ENCODE data around the gene OR2T33. TPM values are rescaled to one million over a fixed set of nuclear protein-coding genes. Genes with fewer than 3 reads are reported as not detected.
"Not testable (repeated sequence)": the region's sequence is repeated elsewhere in the genome, so short reads cannot be mapped to it uniquely, and the experiment has no call there.

The OR2T33 gene, protein sequence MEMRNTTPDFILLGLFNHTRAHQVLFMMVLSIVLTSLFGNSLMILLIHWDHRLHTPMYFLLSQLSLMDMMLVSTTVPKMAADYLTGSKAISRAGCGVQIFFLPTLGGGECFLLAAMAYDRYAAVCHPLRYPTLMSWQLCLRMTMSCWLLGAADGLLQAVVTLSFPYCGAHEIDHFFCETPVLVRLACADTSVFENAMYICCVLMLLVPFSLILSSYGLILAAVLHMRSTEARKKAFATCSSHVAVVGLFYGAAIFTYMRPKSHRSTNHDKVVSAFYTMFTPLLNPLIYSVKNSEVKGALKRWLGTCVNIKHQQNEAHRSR
- not detected for total RNA-seq

DNA sequence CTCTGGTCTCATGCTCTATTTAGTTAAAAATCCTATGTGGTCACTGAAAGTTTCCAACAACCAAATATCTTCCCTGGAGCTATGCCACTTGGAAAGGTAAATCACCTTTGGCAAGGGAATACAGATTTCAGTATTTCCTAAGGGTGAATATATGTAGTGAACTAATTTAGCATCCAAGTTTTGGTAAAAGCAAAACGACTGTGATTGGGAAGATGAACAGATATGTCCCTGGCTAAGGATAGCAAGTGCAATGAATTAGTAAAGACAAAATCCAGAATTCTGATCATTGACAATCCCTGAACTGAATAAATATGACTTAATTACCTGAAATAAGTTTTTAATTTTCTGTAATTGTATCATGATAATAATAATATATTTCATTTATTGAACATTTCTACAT lies at the start of gene OR2T33:
Gene OR2T33, minus strand, starts transcription at position 101 of the 400 bp plus-strand sequence. CDS start 4,162 bp downstream, outside the sequence.
- H3K27me3 ChIP-seq (ENCODE audit: insufficient read depth, low read length) = no peaks in the 10 kb centered on the region
- H3K4me3 ChIP-seq (ENCODE audit: low read length) = no peak within 1 kb of the TSS
- no peaks in the 10 kb centered on the region for H3K9me3 ChIP-seq (ENCODE audit: low read depth, low read length)
- no peaks in the 10 kb centered on the region for H3K4me1 ChIP-seq (ENCODE audit: insufficient read depth, low read length)

DNA sequence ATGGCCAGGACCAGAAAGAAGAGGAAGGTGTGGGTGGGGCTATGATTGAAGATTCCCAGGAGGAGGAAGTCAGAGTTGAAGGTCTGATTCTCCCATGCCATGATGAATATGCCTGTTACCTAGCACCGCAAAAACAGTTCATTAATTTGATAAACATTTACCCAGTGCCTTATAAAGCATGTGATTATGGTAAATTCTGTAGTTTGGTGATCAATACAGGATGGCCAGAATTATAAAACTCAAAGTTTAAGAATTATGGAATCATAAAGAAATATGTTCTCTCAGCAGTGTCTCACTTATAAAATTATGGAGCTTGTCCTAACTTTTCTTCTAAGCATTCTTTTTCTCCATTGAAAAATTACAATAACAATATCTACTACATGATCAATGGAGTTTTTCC lies 46.7 kb upstream of the OR2T33 start, which contains the start of gene OR2M7:
Gene OR2M7, minus strand, starts transcription at position 101 of the 400 bp plus-strand sequence. Its CDS starts 0 bp downstream, at position 101.
- no peak within 1 kb of the TSS for H3K4me3 ChIP-seq (ENCODE audit: low read length)

DNA sequence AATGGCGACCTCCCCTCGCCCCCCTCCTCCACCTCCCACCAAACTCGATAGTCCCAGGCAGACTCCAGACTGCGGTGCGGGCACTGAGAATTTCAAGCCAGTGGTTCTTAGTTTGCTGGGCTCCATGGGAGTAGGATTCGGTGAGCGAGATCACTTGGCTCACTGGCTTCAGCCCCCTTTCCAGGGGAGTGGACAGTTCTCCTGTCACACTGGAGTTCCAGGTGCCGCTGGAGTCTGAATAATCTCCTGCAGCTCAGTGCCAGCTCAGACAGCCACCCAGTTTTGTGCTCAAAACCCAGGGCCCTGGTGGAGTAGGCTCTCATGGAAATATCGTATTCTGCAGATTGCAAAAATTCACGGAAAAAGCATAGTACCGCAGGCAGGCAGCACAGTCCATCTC lies 39.0 kb upstream of the OR2T33 start:
- Histone ChIP-seq H3K9me3 (ENCODE audit: low read depth, low read length) (no peaks in the 10 kb centered on the region), H3K4me1 (ENCODE audit: insufficient read depth, low read length) (no peaks in the 10 kb centered on the region), H3K27me3 (ENCODE audit: insufficient read depth, low read length) (no peaks in the 10 kb centered on the region), H3K4me3 (ENCODE audit: low read length) (no peak overlapping the region)

More for the DNA sequence above, 46.7 kb upstream of the OR2T33 start, which contains the start of gene OR2M7:
- H3K27me3 ChIP-seq (ENCODE audit: insufficient read depth, low read length) = no peaks in the 10 kb centered on the region
- H3K4me1 ChIP-seq (ENCODE audit: insufficient read depth, low read length) = no peaks in the 10 kb centered on the region
- no peaks in the 10 kb centered on the region for H3K9me3 ChIP-seq (ENCODE audit: low read depth, low read length)

DNA sequence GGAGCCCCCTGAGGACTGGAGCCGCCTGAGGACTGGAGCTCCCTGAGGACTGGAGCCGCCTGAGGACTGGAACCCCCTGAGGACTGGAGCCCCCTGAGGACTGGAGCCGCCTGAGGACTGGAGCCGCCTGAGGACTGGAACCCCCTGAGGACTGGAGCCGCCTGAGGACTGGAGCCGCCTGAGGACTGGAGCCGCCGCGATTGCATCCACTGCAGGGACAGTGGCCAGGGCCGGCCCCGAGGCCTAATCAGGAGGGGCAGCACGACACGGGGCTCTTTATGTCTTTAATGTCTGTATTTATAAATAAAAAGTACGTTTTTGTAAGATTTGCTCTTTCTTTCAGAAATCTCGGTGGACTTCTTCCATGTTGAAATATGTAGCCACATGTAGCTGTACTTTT lies 29.0 kb upstream of the OR2T33 start:
- H3K27me3 ChIP-seq (ENCODE audit: insufficient read depth, low read length); H3K9me3 ChIP-seq (ENCODE audit: low read depth, low read length); H3K4me1 ChIP-seq (ENCODE audit: insufficient read depth, low read length); H3K4me3 ChIP-seq (ENCODE audit: low read length): not testable (repeated sequence)

DNA sequence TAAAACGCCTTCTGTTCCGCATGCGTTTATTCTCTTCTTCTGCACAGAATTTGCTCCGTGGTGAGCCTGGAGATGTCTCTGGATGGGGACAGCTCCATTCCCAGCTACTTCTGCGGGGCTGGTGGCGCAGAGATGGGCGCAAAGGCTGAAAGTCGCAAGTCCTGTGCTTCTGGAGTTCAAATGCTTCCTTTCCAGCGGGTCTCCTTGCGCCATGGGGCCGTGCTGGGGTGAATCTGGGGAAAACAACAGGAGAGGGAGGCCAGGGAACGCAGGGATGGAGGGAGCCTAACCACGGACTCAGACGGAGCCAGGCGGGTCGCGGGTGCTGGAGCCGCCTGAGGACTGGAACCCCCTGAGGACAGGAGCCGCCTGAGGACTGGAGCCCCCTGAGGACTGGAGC lies 28.3 kb upstream of the OR2T33 start:
- Histone ChIP-seq H3K27me3 (ENCODE audit: insufficient read depth, low read length) (no peaks in the 10 kb centered on the region), H3K9me3 (ENCODE audit: low read depth, low read length) (no peaks in the 10 kb centered on the region), H3K4me3 (ENCODE audit: low read length) (no peak overlapping the region), H3K4me1 (ENCODE audit: insufficient read depth, low read length) (no peaks in the 10 kb centered on the region)

DNA sequence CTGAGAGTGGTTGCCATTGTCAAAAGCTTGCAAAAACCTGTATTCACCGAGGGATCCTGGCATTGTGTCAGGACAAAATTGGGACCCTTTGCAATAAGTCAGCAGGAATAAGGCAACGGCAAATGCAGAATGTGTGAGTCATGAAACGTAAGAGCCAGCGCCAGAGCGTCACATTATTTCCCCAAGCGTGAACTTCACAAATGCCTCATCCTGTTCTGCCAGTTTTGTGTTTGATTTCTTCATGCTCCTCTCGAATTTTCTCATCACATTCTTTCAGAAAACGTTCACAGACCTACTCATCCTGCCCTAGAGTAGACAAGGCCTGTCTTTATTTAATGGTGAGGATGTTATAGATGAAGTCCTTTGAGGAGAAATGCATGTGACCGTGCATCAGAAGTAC lies 27.9 kb upstream of the OR2T33 start:
- not testable (repeated sequence) for H3K27me3 ChIP-seq (ENCODE audit: insufficient read depth, low read length); H3K4me3 ChIP-seq (ENCODE audit: low read length); H3K9me3 ChIP-seq (ENCODE audit: low read depth, low read length); H3K4me1 ChIP-seq (ENCODE audit: insufficient read depth, low read length)

DNA sequence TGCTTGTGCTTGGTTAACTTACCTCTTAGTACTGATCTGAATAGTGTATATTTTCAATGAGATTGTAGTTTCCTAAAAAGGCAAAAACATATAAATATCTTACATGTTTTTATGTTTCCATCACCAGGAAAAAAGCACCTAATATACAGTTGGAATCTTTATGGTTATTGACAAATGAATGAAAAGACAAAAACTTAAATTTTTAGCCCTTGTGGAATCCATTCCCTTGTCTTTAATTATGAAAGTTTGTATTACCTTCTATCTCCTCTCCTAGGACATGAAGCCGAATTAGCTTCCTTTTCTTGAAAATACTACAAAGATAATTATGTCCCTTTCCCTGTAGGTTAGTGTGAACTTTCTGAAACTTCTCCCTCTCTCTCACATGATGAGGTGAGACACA lies 25.5 kb upstream of the OR2T33 start, which contains the start of gene OR2T12:
Gene OR2T12, minus strand, starts transcription at position 101 of the 400 bp plus-strand sequence. CDS start 7,846 bp downstream, outside the sequence.
- no peaks in the 10 kb centered on the region for H3K4me1 ChIP-seq (ENCODE audit: insufficient read depth, low read length)
- H3K4me3 ChIP-seq (ENCODE audit: low read length) = no peak within 1 kb of the TSS
- no peaks in the 10 kb centered on the region for H3K9me3 ChIP-seq (ENCODE audit: low read depth, low read length)
- no peaks in the 10 kb centered on the region for H3K27me3 ChIP-seq (ENCODE audit: insufficient read depth, low read length)

DNA sequence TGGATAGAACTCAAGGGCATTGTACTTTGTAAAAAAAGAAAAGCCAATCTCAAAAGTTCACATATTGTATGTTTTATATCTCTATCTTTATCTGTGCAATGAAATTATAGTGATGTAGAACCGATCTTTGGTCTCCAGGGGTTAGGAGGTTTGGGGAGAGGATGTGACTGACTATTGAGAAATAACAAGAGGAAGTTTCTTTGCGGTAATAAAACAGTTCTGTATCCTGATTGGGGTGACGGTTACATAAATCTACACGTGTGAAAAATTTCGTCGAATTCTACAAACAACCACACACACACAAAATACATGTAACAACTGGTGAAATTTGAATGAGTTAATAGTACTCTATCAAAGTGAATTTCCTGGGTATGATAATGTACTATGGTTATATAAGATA lies 10.6 kb upstream of the OR2T33 start:
- H3K4me1 ChIP-seq (ENCODE audit: insufficient read depth, low read length) = no peaks in the 10 kb centered on the region
- H3K27me3 ChIP-seq (ENCODE audit: insufficient read depth, low read length) = no peaks in the 10 kb centered on the region
- no peak overlapping the region for H3K4me3 ChIP-seq (ENCODE audit: low read length)
- H3K9me3 ChIP-seq (ENCODE audit: low read depth, low read length) = no peaks in the 10 kb centered on the region

DNA sequence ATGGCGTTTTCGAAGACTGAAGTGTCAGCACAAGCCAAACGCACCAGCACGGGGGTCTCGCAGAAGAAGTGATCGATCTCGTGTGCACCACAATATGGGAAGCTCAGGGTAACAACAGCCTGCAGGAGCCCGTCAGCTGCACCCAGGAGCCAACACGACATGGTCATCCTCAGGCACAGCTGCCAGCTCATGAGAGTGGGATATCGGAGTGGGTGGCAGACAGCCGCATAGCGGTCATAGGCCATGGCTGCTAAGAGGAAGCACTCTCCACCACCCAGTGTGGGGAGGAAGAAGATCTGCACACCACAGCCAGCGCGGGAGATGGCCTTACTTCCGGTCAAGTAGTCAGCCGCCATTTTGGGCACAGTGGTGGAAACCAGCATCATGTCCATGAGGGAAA lies 4.6 kb downstream of the OR2T33 start:
- not testable (repeated sequence) for H3K4me1 ChIP-seq (ENCODE audit: insufficient read depth, low read length); H3K27me3 ChIP-seq (ENCODE audit: insufficient read depth, low read length); H3K9me3 ChIP-seq (ENCODE audit: low read depth, low read length); H3K4me3 ChIP-seq (ENCODE audit: low read length)

DNA sequence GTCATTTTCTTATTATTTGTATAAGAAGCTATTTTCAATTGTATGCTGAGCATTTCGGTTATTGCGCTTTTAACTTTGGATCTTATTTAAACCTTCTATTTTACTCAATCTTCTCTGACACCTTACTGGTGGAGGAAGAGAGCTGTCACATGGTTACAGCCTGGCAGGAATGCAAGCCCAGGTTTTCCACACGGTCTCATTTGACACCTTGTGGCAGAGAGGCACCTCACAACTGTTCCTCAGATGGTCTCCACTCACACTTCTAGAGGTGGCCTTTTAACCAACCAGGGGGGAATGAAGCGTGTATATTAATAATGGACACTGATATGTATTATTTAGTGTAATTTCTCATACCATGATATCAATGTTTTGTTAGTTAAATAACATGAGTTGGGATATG lies 9.6 kb downstream of the OR2T33 start:
- no peaks in the 10 kb centered on the region for H3K27me3 ChIP-seq (ENCODE audit: insufficient read depth, low read length)
- H3K9me3 ChIP-seq (ENCODE audit: low read depth, low read length) = peaks cover 5% of the 10 kb centered on the region
- no peaks in the 10 kb centered on the region for H3K4me1 ChIP-seq (ENCODE audit: insufficient read depth, low read length)
- H3K4me3 ChIP-seq (ENCODE audit: low read length) = no peak overlapping the region

DNA sequence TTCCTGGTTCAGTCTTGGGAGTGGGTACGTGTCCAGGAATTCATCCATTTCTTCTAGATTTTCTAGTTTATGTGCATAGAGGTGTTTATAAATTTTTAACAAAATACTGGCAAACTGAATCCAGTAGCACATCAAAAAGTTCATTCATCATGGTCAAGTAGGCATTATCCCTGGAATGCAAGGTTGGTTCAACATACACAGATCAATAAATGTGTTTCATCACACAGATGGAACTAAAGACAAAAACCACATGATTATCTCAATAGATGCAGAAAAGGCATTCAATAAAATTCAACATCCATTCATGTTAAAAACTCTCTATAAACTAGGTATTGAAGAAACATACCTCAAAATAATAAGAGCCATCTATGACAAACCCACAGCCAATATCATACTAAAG lies 18.5 kb downstream of the OR2T33 start:
- not testable (repeated sequence) for H3K4me3 ChIP-seq (ENCODE audit: low read length); H3K27me3 ChIP-seq (ENCODE audit: insufficient read depth, low read length); H3K4me1 ChIP-seq (ENCODE audit: insufficient read depth, low read length); H3K9me3 ChIP-seq (ENCODE audit: low read depth, low read length)

DNA sequence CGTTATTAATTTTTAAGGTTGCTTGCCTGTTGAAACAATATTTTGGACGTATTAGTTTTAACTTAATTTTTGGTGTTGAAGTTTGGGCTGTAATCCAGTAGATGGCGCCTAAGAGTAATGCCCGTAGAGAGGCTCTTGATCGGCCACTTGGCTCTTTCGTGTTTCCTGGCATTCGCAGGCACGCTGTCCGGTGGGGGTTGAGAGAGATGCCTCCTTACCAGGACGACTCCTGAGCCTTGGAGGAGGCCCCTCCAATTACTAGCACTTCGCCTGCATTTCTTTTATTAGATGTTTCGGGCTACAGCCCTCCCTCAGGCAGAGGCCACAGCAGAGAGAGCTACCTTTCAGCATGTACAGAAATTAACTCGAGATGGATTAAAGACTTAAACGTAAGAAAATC lies 34.6 kb downstream of the OR2T33 start:
- Histone ChIP-seq H3K9me3 (ENCODE audit: low read depth, low read length) (no peaks in the 10 kb centered on the region), H3K4me3 (ENCODE audit: low read length) (no peak overlapping the region), H3K4me1 (ENCODE audit: insufficient read depth, low read length) (peaks cover 14% of the 10 kb centered on the region), H3K27me3 (ENCODE audit: insufficient read depth, low read length) (no peaks in the 10 kb centered on the region)

DNA sequence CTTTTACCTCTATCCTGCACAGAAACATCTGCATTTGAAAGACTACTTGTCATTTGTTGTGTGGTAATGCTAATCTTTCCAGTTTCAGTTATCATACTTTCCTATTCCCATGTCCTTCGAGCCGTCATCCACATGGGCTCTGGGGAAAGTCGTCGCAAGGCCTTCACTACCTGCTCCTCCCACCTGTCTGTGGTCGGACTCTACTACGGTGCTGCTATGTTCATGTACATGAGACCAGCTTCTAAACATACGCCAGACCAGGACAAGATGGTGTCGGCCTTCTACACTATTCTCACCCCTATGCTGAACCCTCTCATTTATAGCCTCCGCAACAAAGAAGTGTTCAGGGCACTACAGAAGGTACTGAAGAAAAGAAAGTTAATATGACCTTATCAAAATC lies 38.3 kb downstream of the OR2T33 start:
- Histone ChIP-seq H3K9me3 (ENCODE audit: low read depth, low read length) (no peaks in the 10 kb centered on the region), H3K4me1 (ENCODE audit: insufficient read depth, low read length) (peaks cover 4% of the 10 kb centered on the region), H3K27me3 (ENCODE audit: insufficient read depth, low read length) (no peaks in the 10 kb centered on the region), H3K4me3 (ENCODE audit: low read length) (no peak overlapping the region)

DNA sequence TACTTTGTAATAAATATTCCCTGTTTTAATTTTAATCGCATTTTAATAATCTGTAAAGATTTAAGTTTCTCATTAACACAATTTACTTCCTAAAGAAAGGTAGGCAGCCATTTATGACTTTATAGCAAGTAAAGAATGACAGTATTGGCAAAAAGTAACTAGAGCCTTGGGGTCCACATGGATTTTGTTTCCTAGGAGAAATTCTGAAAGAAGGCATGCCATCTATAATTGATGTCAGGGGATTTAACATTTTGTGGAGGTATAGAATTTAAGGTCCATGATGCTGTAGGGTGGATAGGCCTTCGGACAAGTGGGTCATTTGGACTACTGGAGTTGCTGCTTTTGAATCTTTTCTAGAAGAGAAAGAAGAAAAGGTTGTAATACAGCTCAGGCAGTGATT lies 46.7 kb downstream of the OR2T33 start, which contains the start of gene OR2M4:
Gene OR2M4, plus strand, starts transcription at position 301 of the 400 bp plus-strand sequence. CDS start 7,512 bp downstream, outside the sequence.
- no peaks in the 10 kb centered on the region for H3K27me3 ChIP-seq (ENCODE audit: insufficient read depth, low read length)
- no peak within 1 kb of the TSS for H3K4me3 ChIP-seq (ENCODE audit: low read length)
- H3K4me1 ChIP-seq (ENCODE audit: insufficient read depth, low read length) = no peaks in the 10 kb centered on the region
- peaks cover 5% of the 10 kb centered on the region for H3K9me3 ChIP-seq (ENCODE audit: low read depth, low read length)

DNA sequence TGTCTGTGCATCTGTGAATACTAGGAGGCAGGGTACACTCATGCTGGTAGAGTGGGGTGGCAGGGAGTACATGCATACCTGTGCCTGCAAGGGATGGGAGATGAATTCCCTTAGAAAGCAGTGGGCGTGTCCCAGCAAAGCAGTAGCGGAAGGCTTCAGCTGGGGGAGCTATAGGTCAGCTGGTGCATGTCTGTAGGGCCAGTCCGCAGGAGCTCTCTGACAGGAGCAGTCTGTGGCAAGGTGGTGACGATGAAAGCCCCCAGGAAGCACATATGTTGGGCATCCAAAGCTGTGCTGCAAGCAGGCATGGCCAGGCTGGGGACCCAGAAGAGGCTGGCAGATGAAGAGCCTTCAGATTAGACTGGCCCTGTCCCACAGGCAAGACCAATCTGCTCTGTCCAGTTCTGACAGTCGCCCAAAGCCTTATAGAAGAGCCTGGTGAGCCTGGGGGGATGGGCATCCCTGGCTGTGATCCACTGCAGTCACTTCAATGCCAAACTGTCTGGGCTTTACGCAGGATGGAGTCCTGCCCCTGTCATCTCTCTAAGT lies 48.3 kb downstream of the OR2T33 start:
- Histone ChIP-seq H3K27me3 (ENCODE audit: insufficient read depth, low read length) (no peaks in the 10 kb centered on the region), H3K4me1 (ENCODE audit: insufficient read depth, low read length) (no peaks in the 10 kb centered on the region), H3K4me3 (ENCODE audit: low read length) (no peak overlapping the region), H3K9me3 (ENCODE audit: low read depth, low read length) (peaks cover 5% of the 10 kb centered on the region)

DNA sequence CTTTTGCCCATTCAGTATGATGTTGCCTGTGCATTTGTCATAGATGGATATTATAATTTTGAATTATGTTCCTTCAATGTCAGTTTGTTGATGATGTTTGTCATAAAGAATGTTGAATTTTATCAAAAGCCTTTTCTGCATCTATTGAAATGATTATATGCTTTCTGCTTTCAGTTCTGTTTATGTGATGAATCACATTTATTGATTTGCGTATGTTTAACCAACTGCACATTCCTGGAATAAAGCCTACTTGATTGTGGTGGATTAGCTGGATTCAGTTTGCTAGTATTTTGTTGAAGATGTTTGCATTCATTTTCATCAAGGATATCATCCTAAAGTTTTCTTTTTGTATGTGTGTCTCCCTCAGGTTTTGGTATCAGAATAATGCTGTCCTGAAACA lies 52.2 kb downstream of the OR2T33 start:
- no peaks in the 10 kb centered on the region for H3K4me1 ChIP-seq (ENCODE audit: insufficient read depth, low read length)
- peaks cover 5% of the 10 kb centered on the region for H3K9me3 ChIP-seq (ENCODE audit: low read depth, low read length)
- H3K27me3 ChIP-seq (ENCODE audit: insufficient read depth, low read length) = no peaks in the 10 kb centered on the region
- no peak overlapping the region for H3K4me3 ChIP-seq (ENCODE audit: low read length)
